Medulla oblongata (tissue), 1 donor: Measurements from ENCODE around the gene DDI2.

Experiments used
- DNase-seq: peaks from one replicate; pipeline ENCODE4 v3.0.0-alpha.2; 2015; ENCODE audit errors: extremely low spot score

DDI2 gene

GRCh38 chr1:15605398-15606383, 11.6 kb upstream of the DDI2 start:
- DNase-seq = no peak

- no peak for DNase-seq
Observed at GRCh38 chr1:15609631-15610030, 7.6 kb upstream of the DDI2 start.

GRCh38 chr1:15610167-15610566, 7.1 kb upstream of the DDI2 start:
- no peak for DNase-seq

- peak; percentile 41 for DNase-seq
Observed at GRCh38 chr1:15616373-15617172, 685 bp upstream of the DDI2 start.

GRCh38 chr1:15618077-15618654, 908 bp downstream of the DDI2 start:
- peak; percentile 59 for DNase-seq

GRCh38 chr1:15618655-15619525, 1.6 kb downstream of the DDI2 start:
- no peak for DNase-seq

- DNase-seq = no peak
Observed at GRCh38 chr1:15620155-15620545, 2.9 kb downstream of the DDI2 start.

GRCh38 chr1:15620902-15621682, 3.8 kb downstream of the DDI2 start:
- DNase-seq = no peak

- no peak for DNase-seq
Observed at GRCh38 chr1:15621975-15622374, 4.7 kb downstream of the DDI2 start.

GRCh38 chr1:15622712-15623373, 5.6 kb downstream of the DDI2 start:
- DNase-seq = no peak

GRCh38 chr1:15623435-15623834, 6.2 kb downstream of the DDI2 start:
- no peak for DNase-seq

- DNase-seq = no peak
Observed at GRCh38 chr1:15624133-15624714, 7.0 kb downstream of the DDI2 start.

GRCh38 chr1:15625056-15625917, 8.0 kb downstream of the DDI2 start:
- no peak for DNase-seq

GRCh38 chr1:15626269-15626950, 9.2 kb downstream of the DDI2 start:
- DNase-seq = peak; percentile 67

GRCh38 chr1:15627343-15627988, 10.2 kb downstream of the DDI2 start:
- peak; percentile 32 for DNase-seq

- DNase-seq = no peak
Observed at GRCh38 chr1:15628003-15628402, 10.7 kb downstream of the DDI2 start.

- no peak for DNase-seq
Observed at GRCh38 chr1:15633756-15634420, 16.6 kb downstream of the DDI2 start.
